OCI-LY1 (cell line): Measurements from ENCODE around the gene METTL27.

Source experiments
- EZH2 ChIP-seq: fragments of 200-600 bp; sonication (generic), shearing (Covaris generic); IDR thresholded peaks from 2 replicates; pipeline ENCODE4 v1.8.0; 2017; ENCODE audit warnings: borderline replicate concordance, mixed run types, mild to moderate bottlenecking, antibody characterized with exemption, low read length, moderate library complexity, mixed read lengths
- TF ChIP-seq, protein P1 (sequence below): fragments of 200-600 bp; sonication (generic), shearing (Covaris generic); IDR thresholded peaks from 2 replicates; pipeline ENCODE4 v1.5.1; 2017; ENCODE audit warnings: mild to moderate bottlenecking, antibody characterized with exemption, low read length, moderate library complexity, mixed read lengths

DNA sequence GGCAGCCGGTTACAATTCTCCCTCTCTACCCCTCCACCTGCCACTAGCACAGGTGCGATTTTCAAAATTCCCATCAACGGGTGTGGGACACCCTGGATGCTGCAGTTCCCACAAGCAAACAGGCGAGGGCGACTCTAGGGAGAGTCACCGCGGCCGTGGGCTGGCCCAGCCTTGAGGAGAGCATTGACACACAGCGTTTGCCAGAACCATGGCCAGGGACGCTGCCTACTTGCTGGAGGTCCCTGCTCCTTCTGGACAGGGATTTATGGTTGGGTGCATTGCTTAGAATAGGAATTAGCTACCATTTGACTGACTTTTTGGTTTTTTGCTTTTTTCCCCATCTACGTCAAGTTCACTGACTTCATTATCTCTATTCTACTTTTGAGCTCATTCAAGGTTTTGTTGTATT is 30.6 kb downstream of the METTL27 start:
- TF ChIP-seq, protein P1, sequence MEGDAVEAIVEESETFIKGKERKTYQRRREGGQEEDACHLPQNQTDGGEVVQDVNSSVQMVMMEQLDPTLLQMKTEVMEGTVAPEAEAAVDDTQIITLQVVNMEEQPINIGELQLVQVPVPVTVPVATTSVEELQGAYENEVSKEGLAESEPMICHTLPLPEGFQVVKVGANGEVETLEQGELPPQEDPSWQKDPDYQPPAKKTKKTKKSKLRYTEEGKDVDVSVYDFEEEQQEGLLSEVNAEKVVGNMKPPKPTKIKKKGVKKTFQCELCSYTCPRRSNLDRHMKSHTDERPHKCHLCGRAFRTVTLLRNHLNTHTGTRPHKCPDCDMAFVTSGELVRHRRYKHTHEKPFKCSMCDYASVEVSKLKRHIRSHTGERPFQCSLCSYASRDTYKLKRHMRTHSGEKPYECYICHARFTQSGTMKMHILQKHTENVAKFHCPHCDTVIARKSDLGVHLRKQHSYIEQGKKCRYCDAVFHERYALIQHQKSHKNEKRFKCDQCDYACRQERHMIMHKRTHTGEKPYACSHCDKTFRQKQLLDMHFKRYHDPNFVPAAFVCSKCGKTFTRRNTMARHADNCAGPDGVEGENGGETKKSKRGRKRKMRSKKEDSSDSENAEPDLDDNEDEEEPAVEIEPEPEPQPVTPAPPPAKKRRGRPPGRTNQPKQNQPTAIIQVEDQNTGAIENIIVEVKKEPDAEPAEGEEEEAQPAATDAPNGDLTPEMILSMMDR = peak; percentile 85
- TF ChIP-seq EZH2 = no peak
